ENCODE data around the gene ATOSB. TPM values are rescaled to one million over a fixed set of nuclear protein-coding genes. Genes with fewer than 3 reads are reported as not detected.

ATOSB gene
- total RNA-seq, 1 donor = 21.2 TPM

- TF ChIP-seq, protein P1, sequence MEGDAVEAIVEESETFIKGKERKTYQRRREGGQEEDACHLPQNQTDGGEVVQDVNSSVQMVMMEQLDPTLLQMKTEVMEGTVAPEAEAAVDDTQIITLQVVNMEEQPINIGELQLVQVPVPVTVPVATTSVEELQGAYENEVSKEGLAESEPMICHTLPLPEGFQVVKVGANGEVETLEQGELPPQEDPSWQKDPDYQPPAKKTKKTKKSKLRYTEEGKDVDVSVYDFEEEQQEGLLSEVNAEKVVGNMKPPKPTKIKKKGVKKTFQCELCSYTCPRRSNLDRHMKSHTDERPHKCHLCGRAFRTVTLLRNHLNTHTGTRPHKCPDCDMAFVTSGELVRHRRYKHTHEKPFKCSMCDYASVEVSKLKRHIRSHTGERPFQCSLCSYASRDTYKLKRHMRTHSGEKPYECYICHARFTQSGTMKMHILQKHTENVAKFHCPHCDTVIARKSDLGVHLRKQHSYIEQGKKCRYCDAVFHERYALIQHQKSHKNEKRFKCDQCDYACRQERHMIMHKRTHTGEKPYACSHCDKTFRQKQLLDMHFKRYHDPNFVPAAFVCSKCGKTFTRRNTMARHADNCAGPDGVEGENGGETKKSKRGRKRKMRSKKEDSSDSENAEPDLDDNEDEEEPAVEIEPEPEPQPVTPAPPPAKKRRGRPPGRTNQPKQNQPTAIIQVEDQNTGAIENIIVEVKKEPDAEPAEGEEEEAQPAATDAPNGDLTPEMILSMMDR (IDR thresholded peaks at IDR 0.05; ENCODE audit: insufficient read depth, low read depth, low read length) = no peak
- DNase-seq (ENCODE audit: low read depth) = peak; percentile 97
- H3K4me3 ChIP-seq (ENCODE audit: low read depth, low read length) = peak within 1 kb of the TSS; percentile 92
These were observed 12.6 kb downstream of the ATOSB start, which contains the start of gene STOML2 for GRCh38 chr9:35102769-35103659. Gene STOML2 (minus strand): TSS chr9:35103131. CDS start chr9:35103094, 37 bp downstream.

DNA sequence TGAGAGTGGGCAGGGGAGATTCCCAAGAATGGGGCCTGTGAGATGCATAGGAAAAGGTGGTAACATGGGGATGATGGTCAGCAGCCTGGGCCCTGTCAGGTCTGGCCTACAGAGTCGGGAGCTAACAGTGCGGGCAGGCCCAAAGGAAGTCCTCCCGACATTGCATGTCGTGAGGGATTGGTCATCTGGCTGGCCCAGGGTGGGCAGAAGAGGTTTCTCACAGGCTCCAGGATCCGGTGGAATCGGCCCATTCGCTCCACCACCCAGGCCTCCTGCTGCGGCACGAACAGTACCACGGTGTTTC lies 13.2 kb downstream of the ATOSB start:
- DNase-seq (ENCODE audit: low read depth) = peak; percentile 20
- TF ChIP-seq, protein P1 (IDR thresholded peaks at IDR 0.05; ENCODE audit: insufficient read depth, low read depth, low read length) = no peak
- peak overlapping the region; percentile 92 for H3K4me3 ChIP-seq (ENCODE audit: low read depth, low read length)

- TF ChIP-seq, protein P1 (IDR thresholded peaks at IDR 0.05; ENCODE audit: insufficient read depth, low read depth, low read length) = no peak
- H3K4me3 ChIP-seq (ENCODE audit: low read depth, low read length) = no peak overlapping the region
- no peak for DNase-seq (ENCODE audit: low read depth)
These were observed 18.1 kb downstream of the ATOSB start for GRCh38 chr9:35097573-35097972.

GRCh38 chr9:35096035-35096849 lies 19.4 kb downstream of the ATOSB start, which contains the start of gene PIGO:
Gene PIGO (minus strand): TSS chr9:35096591. CDS start chr9:35095565, 1,026 bp downstream.
- peak; percentile 78 for DNase-seq (ENCODE audit: low read depth)
- peak within 1 kb of the TSS; percentile 100 for H3K4me3 ChIP-seq (ENCODE audit: low read depth, low read length)
- TF ChIP-seq, protein P1 (IDR thresholded peaks at IDR 0.05; ENCODE audit: insufficient read depth, low read depth, low read length) = peak; percentile 77

DNA sequence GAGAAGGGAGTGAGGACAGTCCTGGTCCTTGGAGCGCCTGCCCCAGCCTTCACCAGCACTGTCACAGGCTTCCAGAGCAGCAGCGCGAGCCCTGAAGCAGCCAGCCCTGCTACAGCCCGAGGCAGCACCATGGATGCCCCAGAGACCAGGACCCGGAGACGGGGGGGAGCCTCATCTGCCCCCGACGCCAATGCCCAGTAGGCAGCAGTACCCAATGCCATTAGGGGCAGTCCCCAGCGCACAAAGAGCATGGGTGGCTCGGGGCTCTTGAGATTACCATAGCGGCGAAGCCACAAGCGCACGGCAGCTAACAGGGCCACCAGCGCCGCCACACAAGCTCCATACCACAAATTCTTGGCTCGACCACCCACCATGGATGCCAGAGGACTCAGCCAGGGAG lies 24.1 kb downstream of the ATOSB start:
- no peak overlapping the region for H3K4me3 ChIP-seq (ENCODE audit: low read depth, low read length)
- DNase-seq (ENCODE audit: low read depth) = no peak
- TF ChIP-seq, protein P1 (IDR thresholded peaks at IDR 0.05; ENCODE audit: insufficient read depth, low read depth, low read length) = no peak

DNA sequence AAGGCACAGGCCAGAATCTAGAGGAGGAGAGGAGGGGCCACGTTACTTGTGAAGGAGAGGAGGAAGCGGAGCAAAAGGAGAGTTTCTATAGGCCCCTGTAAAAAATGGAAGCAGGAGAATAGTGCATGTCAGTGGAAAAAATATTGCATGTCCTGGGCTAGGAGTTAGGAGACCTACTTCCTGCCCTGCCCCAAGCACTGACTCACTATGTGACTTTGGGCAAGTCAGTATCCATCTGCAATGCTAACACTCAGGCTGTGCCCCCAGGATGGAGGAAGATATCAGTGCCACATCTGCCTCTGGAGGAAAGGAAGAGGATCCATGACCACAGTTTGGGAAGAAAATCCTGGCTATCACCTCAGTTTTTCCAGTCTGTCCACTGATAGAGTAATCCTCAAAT lies 26.2 kb downstream of the ATOSB start:
- TF ChIP-seq, protein P1 (IDR thresholded peaks at IDR 0.05; ENCODE audit: insufficient read depth, low read depth, low read length) = no peak
- no peak for DNase-seq (ENCODE audit: low read depth)
- H3K4me3 ChIP-seq (ENCODE audit: low read depth, low read length) = no peak overlapping the region

All from fibroblast of villous mesenchyme (primary cell).